ENCODE data around the gene SLC35D2.

DNA sequence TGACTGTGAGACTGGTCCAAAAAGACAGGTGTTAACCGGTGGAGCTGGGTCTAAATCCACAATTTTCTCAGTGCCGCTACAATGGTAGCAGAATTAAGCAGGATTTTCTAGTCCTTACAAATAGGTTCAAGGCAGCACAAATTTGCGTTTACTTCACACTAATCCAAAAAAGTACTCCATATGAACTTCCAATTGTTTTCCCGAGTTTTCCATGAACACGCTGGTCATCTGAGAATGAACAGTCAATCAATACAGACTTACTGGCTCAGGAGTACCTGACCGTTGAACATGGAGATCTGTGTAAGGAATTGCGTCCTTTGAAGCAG, 709 bp downstream of the SLC35D2 start:
- TF ChIP-seq FOXP4 (CRISPR knock-in tag; IDR thresholded peaks at IDR 0.05) (no peak), ETV6 (CRISPR knock-in tag; IDR thresholded peaks at IDR 0.05) (no peak), ZNF219 (CRISPR knock-in tag; IDR thresholded peaks at IDR 0.05; ENCODE audit: borderline replicate concordance) (no peak), TEAD4 (CRISPR knock-in tag; IDR thresholded peaks at IDR 0.05) (no peak)
- TF ChIP-seq, protein P1, sequence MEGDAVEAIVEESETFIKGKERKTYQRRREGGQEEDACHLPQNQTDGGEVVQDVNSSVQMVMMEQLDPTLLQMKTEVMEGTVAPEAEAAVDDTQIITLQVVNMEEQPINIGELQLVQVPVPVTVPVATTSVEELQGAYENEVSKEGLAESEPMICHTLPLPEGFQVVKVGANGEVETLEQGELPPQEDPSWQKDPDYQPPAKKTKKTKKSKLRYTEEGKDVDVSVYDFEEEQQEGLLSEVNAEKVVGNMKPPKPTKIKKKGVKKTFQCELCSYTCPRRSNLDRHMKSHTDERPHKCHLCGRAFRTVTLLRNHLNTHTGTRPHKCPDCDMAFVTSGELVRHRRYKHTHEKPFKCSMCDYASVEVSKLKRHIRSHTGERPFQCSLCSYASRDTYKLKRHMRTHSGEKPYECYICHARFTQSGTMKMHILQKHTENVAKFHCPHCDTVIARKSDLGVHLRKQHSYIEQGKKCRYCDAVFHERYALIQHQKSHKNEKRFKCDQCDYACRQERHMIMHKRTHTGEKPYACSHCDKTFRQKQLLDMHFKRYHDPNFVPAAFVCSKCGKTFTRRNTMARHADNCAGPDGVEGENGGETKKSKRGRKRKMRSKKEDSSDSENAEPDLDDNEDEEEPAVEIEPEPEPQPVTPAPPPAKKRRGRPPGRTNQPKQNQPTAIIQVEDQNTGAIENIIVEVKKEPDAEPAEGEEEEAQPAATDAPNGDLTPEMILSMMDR (IDR thresholded peaks at IDR 0.05), result no peak
